ENCODE data around the gene PELI1.

PELI1 gene

GRCh38 chr2:64142741-64143168, 1.5 kb downstream of the PELI1 start:
- TF ChIP-seq CEBPB (IDR thresholded peaks at IDR 0.05): no peak
- TF ChIP-seq RAD21 (IDR thresholded peaks at IDR 0.05; ENCODE audit: low read depth): no peak
- no peak for TF ChIP-seq FOXM1 (IDR thresholded peaks at IDR 0.05; ENCODE audit: borderline replicate concordance, low read depth)
- TF ChIP-seq YY1 (IDR thresholded peaks at IDR 0.05; ENCODE audit: low read depth): no peak
- TF ChIP-seq, protein P1, sequence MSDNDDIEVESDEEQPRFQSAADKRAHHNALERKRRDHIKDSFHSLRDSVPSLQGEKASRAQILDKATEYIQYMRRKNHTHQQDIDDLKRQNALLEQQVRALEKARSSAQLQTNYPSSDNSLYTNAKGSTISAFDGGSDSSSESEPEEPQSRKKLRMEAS (IDR thresholded peaks at IDR 0.05): no peak
- no peak for TF ChIP-seq EGR1 (IDR thresholded peaks at IDR 0.05)
- no peak for TF ChIP-seq EP300 (IDR thresholded peaks at IDR 0.05; ENCODE audit: borderline replicate concordance)
- TF ChIP-seq NFIC (IDR thresholded peaks at IDR 0.05): no peak
- TF ChIP-seq, protein P2, sequence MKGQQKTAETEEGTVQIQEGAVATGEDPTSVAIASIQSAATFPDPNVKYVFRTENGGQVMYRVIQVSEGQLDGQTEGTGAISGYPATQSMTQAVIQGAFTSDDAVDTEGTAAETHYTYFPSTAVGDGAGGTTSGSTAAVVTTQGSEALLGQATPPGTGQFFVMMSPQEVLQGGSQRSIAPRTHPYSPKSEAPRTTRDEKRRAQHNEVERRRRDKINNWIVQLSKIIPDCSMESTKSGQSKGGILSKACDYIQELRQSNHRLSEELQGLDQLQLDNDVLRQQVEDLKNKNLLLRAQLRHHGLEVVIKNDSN (IDR thresholded peaks at IDR 0.05): no peak

GRCh38 chr2:64141674-64142405, 2.4 kb downstream of the PELI1 start:
- TF ChIP-seq CEBPB (IDR thresholded peaks at IDR 0.05): no peak
- no peak for TF ChIP-seq ZBTB7A (IDR thresholded peaks at IDR 0.05; ENCODE audit: low read depth)
- no peak for TF ChIP-seq CREB1 (IDR thresholded peaks at IDR 0.05; ENCODE audit: low read depth)

DNA sequence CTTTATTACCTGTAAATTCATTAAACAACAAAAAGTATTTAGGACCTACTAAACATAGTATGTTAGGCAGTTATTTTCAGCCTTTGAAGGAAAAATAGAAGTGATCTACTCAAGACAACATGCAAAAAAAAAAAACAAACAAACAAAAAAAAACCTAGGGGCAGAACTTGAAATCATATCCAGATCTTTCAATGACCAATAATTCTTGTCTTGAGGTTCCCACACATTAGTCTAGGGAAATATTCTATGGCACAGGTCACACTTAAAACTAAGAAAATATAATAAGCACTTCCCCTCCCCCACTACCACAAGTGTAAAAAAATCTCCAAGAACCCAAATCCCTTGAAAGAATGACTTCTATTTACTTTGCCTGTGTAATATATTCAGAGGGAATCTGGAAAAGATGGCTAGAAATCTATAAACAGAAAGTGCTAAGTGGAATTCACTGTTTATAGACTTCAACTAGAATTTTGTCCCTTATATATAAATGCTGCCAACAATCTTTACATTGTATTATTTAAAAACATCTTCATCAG, 3.5 kb downstream of the PELI1 start:
- TF ChIP-seq EP300 (IDR thresholded peaks at IDR 0.05; ENCODE audit: borderline replicate concordance) (no peak), EGR1 (IDR thresholded peaks at IDR 0.05) (no peak)

DNA sequence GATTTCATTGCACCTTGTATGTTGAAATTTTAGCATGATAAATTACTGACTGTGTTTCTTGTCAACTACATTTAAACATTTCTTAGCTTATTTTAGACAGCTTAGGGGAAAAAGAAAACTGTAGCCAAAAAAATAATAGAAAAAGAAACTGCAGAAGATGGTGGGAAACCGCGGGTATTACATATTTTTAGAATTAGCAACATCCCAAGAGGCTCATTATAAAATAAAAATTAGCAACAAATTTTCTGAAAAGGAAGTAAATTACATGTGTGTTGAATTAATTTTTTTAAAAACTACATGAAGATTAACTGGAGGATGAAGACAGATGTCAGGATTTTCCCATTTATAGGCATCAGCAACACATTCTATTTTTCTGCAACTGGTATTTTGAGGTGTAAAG, 4.3 kb downstream of the PELI1 start:
- TF ChIP-seq TAF1 (IDR thresholded peaks at IDR 0.05; ENCODE audit: low read depth) (no peak), NFIC (IDR thresholded peaks at IDR 0.05) (no peak), TEAD4 (IDR thresholded peaks at IDR 0.05) (no peak)
- TF ChIP-seq, protein P2 (IDR thresholded peaks at IDR 0.05): no peak

- TF ChIP-seq EGR1 (IDR thresholded peaks at IDR 0.05): no peak
- TF ChIP-seq TCF12 (IDR thresholded peaks at IDR 0.05; ENCODE audit: low read depth): no peak
- TF ChIP-seq CEBPB (IDR thresholded peaks at IDR 0.05): no peak
Measured at GRCh38 chr2:64137996-64138395, 6.2 kb downstream of the PELI1 start.

- no peak for TF ChIP-seq FOXM1 (IDR thresholded peaks at IDR 0.05; ENCODE audit: borderline replicate concordance, low read depth)
- TF ChIP-seq, protein P3, sequence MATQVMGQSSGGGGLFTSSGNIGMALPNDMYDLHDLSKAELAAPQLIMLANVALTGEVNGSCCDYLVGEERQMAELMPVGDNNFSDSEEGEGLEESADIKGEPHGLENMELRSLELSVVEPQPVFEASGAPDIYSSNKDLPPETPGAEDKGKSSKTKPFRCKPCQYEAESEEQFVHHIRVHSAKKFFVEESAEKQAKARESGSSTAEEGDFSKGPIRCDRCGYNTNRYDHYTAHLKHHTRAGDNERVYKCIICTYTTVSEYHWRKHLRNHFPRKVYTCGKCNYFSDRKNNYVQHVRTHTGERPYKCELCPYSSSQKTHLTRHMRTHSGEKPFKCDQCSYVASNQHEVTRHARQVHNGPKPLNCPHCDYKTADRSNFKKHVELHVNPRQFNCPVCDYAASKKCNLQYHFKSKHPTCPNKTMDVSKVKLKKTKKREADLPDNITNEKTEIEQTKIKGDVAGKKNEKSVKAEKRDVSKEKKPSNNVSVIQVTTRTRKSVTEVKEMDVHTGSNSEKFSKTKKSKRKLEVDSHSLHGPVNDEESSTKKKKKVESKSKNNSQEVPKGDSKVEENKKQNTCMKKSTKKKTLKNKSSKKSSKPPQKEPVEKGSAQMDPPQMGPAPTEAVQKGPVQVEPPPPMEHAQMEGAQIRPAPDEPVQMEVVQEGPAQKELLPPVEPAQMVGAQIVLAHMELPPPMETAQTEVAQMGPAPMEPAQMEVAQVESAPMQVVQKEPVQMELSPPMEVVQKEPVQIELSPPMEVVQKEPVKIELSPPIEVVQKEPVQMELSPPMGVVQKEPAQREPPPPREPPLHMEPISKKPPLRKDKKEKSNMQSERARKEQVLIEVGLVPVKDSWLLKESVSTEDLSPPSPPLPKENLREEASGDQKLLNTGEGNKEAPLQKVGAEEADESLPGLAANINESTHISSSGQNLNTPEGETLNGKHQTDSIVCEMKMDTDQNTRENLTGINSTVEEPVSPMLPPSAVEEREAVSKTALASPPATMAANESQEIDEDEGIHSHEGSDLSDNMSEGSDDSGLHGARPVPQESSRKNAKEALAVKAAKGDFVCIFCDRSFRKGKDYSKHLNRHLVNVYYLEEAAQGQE (IDR thresholded peaks at IDR 0.05; ENCODE audit: low read depth): no peak
- no peak for TF ChIP-seq RAD21 (IDR thresholded peaks at IDR 0.05; ENCODE audit: low read depth)
- TF ChIP-seq CEBPB (IDR thresholded peaks at IDR 0.05): no peak
- TF ChIP-seq, protein P2 (IDR thresholded peaks at IDR 0.05): no peak
- no peak for TF ChIP-seq TEAD4 (IDR thresholded peaks at IDR 0.05)
- no peak for TF ChIP-seq NFIC (IDR thresholded peaks at IDR 0.05)
- TF ChIP-seq EGR1 (IDR thresholded peaks at IDR 0.05): no peak
- no peak for TF ChIP-seq CREB1 (IDR thresholded peaks at IDR 0.05; ENCODE audit: low read depth)
- no peak for TF ChIP-seq TAF1 (IDR thresholded peaks at IDR 0.05; ENCODE audit: low read depth)
- TF ChIP-seq, protein P1 (IDR thresholded peaks at IDR 0.05): no peak
- TF ChIP-seq EP300 (IDR thresholded peaks at IDR 0.05; ENCODE audit: borderline replicate concordance): no peak
- no peak for TF ChIP-seq YY1 (IDR thresholded peaks at IDR 0.05; ENCODE audit: low read depth)
- no peak for TF ChIP-seq TCF12 (IDR thresholded peaks at IDR 0.05; ENCODE audit: low read depth)
- no peak for TF ChIP-seq ZBTB7A (IDR thresholded peaks at IDR 0.05; ENCODE audit: low read depth)
Measured at GRCh38 chr2:64137567-64137966, 6.7 kb downstream of the PELI1 start.

DNA sequence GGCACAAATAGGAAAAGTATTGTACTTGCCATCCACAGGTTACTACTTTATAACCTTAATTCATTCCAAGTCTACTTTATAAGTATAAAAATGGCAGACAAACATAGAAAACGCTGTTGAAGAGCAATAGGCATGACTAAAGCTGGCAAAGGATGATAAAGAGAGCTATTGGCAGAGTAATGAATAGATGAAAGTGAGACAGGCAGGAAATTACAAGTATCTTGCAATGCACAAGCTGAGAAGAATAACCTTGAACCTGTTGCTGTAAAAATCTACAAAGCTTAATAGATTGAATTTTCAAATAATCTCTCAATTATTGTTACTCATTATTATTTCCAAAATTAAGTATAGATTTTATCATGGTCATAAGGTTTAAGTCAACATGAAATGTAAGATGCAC, 8.8 kb downstream of the PELI1 start:
- no peak for TF ChIP-seq ZBTB7A (IDR thresholded peaks at IDR 0.05; ENCODE audit: low read depth)
- TF ChIP-seq, protein P1 (IDR thresholded peaks at IDR 0.05): no peak
- TF ChIP-seq FOXM1 (IDR thresholded peaks at IDR 0.05; ENCODE audit: borderline replicate concordance, low read depth): no peak
- no peak for TF ChIP-seq TCF12 (IDR thresholded peaks at IDR 0.05; ENCODE audit: low read depth)
- TF ChIP-seq, protein P2 (IDR thresholded peaks at IDR 0.05): no peak
- TF ChIP-seq TEAD4 (IDR thresholded peaks at IDR 0.05): no peak
- TF ChIP-seq, protein P3 (IDR thresholded peaks at IDR 0.05; ENCODE audit: low read depth): no peak
- TF ChIP-seq EGR1 (IDR thresholded peaks at IDR 0.05): no peak
- TF ChIP-seq NFIC (IDR thresholded peaks at IDR 0.05): no peak
- no peak for TF ChIP-seq YY1 (IDR thresholded peaks at IDR 0.05; ENCODE audit: low read depth)
- no peak for TF ChIP-seq CREB1 (IDR thresholded peaks at IDR 0.05; ENCODE audit: low read depth)
- no peak for TF ChIP-seq RAD21 (IDR thresholded peaks at IDR 0.05; ENCODE audit: low read depth)
- no peak for TF ChIP-seq TAF1 (IDR thresholded peaks at IDR 0.05; ENCODE audit: low read depth)
- TF ChIP-seq CEBPB (IDR thresholded peaks at IDR 0.05): no peak
- no peak for TF ChIP-seq EP300 (IDR thresholded peaks at IDR 0.05; ENCODE audit: borderline replicate concordance)

Measured in Ishikawa (cell line).